Left renal pelvis (tissue), 4 donors: ENCODE measurements around the gene ZNF484. TPM values are rescaled to one million over a fixed set of nuclear protein-coding genes. Genes with fewer than 3 reads are reported as not detected.
"Not testable (repeated sequence)": the region's sequence is repeated elsewhere in the genome, so short reads cannot be mapped to it uniquely, and the experiment has no call there.

Experiments
- DNase-seq, 4 donors: peaks; one replicate each; pipeline ENCODE4 v3.0.0-alpha.2; 2013; ENCODE audit warnings: low read depth in 4 of 4, low spot score in 3 of 4
- polyA plus RNA-seq, 4 donors: library from polyadenylated mRNA; unstranded; fragments of 120-200 nt; gene quantifications; one replicate each; pipeline ENCODE4 v1.2.1, GENCODE V29; 2013; ENCODE audit not compliant: insufficient read length in 4 of 4

The ZNF484 gene
- polyA plus RNA-seq: 10 to 100 TPM in 2 of 4 donors, 1 to 10 TPM in 2; 8.3 to 11.3 (median 9.8) TPM

DNA sequence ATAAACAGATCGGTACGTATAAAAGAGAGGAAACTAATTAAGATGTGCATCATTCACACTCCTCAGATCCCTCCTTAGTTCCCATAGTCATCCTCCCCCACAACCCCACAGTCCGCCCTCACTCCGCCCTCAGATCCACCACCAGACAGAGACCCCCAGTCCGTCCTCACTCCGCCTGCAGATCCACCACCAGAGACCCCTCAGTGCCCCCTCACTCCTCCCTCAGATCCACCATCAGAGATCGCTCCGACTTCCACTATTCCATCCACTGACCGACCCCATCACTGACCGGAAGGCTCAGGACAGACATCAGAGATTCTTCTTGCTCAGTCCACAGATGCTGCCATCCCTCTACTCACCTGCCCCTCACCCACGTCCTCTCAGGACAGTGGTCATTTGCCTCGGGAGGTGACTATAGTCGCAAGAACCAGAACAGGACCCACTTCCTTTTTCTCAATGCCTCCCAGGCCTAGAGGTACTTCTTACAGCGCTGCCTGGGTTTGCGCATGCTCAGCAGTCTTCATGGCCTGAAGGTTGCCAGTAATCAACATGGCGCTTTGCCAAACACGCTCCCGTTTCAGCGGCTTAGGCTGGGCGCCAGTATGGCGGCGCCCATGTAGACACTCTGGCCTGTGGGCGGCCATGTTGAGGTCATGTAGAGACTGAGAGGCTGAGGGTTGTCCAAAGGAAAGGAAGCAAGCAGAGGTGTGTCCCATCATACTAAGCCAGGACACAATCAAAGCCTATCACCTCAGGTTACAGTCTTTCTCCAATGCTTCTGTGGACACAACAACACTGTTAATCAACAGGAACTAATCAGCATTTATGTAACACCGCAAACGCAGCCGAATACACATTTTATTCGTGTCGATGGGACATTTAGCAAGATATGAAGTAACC, at the start of gene ZNF484:
TSS of gene ZNF484 (minus strand) at position 508 of the 900 bp plus-strand sequence. CDS start 3,009 bp downstream, outside the sequence.
- DNase-seq: peak; percentile 94 to 97 (median 96)

DNA sequence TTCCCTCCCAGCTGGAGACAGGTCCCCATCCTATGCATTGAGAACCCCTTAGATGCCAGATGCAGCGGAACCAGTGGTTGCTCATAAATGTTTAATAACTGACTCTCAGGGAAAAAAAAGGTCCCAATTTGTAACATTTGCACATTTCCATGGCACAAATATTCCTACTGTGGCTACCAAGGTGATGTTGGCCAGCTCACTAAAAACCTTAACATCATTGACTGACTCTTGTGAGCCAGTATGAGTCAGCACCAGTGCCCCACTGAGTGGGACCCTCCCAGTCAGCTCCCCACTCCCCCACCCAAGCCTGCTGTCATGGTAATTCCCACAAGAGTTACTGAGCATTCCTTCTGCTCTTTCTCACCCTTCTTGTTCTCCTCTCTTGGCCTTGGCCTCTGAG, 42.6 kb upstream of the ZNF484 start:
- no peak for DNase-seq

DNA sequence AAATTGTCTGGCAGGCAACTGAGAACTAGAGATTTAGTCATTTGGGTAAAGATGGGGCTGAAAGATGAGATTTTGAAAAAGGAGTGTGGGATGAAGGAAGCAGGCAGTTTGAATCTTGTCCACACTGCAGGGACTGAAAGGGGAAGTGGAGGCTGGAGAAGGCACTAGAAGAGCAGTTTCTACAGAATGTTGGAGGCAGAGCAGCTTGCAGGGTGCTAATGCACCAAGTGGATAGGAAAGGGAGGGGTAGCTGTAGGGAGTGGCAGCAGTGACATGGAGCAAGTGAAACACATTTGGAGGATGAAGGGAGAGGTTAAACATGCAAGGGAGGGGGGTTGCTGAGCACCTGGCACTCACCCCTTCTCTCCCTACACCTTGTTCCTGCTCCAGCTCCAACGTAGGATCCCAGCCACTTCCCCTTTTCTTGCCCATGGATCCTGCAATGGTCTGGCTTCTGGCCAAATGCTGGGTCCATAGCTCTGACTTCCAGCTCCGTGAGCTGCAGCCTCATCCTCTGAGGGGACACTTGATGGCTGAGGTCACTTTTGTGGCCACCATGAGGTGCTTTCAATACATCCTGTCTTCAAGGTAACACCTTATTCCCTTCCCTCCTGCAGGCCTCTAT, 39.5 kb upstream of the ZNF484 start:
- DNase-seq: no peak

DNA sequence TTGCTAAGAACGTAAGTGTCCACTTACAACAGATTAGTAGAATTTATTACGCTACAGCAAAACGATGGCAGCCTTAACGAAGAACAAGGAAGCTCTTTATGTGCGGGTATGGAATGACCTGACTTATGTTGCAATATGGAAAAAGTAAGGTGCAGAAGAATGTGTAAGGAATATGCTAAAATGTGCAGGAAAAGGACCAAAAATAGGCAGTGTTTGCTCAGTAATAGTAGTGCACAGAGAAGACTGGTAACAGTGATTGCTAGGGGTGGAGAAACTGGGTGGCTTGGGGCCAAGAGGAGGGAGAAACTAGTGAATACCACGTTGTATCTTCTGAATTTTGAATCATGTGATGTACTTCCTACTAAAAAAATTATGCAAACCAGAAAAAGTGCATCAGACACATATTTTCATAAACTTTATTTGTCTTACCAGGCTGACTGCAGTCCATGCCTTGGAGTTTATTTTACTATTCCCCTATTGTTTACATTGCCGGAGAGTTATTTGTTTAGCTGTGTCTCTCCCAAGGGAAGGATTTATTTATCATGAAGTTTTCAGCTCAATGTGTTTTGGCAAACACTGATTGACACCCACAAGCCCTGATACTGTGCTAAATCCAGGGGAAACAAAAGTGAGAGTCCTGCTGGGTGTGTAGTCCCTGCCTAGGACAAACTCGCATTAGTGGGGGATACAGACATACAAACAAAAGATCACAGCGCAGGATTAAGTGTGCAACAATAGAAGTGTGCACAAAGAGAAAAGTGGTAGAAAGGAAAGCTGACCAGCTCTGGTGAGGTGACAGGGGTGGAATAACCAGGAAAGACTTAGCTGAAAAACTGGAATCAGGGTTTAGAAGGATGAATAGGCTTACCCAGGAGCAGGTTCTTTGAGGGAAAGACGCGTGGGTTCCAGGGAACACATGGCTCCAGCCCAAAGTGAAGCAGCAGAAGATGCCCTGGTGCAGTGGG, 34.0 kb upstream of the ZNF484 start:
- DNase-seq: no peak

DNA sequence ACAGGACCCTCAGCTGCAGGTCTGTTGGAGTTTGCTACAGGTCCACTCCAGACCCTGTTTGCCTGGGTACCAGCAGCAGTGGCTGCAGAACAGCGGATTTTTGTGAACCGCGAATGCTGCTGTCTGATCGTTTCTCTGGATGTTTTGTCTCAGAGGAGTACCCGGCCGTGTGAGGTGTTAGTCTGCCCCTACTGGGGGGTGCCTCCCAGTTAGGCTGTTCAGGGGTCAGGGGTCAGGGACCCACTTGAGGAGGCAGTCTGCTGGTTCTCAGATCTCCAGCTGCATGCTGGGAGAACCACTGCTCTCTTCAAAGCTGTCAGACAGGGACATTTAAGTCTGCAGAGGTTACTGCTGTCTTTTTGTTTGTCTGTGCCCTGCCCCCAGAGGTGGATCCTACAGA, 27.3 kb upstream of the ZNF484 start:
- DNase-seq: not testable (repeated sequence)

DNA sequence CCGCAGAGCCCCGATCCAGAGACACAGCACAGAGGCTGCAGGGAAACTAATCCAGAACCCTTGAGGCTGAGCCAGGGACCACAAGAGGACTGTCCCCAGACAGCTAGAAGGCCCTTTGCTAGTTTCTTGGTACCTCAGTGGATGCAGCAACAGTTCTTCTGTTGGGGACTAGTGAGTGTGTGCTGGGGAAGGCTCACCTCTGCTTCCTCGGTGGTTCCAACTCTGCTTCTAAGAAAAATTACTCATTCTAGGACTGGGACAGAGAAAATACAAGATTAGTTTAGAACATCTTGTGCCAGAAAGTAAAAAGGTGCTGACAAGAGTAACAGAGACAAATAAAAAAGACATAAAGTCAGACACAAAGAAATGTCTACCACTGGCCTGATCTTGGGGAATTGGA, 19.5 kb upstream of the ZNF484 start:
- no peak for DNase-seq

DNA sequence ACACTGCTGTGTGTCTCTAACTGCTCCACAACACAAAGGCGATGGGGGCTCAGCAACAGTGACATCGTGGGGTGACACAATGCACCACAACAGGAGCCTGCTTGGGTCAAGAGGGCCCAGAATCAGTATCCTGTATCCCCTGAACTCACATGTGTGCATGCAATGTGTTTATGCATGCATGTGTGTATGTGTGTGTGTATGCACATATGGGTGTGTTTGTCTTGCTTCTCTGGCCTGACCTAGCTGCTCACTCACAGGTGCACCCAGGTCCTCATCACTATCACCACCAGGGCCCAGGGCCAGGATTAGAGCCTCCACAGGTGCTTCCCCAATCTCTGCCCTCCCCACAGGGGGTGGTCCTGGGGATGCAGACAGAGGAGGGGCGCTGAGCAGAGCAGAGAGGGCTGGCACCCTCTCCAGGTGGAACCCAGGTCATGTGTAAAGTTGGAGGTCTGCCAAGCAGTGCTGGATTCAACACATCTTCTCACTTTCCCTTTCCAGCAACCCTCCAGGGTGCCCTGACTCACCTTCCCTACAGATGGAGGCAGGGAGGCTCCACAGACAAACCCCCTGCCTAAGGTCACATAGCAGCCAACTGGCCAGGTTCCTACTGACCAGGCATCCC, 18.1 kb upstream of the ZNF484 start:
- no peak for DNase-seq

DNA sequence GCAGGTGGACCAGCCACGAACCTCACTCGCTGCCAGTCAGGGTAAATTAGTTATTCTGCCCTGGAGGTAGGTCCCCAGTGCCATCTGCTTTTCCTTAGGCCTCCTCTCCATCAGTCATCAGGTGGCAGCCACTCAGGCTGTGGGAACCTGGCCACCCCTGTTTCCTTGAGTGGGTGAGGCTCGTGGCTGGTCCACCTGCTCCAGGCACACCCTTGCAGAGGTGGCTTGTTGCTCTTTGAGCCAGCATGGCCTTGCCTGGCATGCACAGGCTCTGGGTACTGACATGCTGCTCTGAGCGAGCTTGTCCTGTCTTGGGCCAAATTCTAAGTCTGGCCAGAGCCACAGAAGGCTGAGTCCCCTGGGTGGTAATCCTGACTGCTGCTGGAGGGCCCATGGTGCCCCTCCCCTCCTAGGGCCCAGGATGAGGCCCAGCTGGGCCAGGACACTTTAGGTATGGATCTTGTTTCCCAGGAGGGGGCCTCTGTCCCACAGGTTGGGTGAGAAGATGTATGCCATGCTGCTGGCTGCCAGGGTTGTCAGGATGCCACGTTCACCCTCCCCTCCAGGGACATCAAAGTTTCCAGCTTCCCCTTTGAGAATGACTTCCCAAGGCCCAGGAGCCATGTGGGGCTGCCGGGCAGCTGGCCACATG, 17.0 kb upstream of the ZNF484 start:
- DNase-seq: no peak

DNA sequence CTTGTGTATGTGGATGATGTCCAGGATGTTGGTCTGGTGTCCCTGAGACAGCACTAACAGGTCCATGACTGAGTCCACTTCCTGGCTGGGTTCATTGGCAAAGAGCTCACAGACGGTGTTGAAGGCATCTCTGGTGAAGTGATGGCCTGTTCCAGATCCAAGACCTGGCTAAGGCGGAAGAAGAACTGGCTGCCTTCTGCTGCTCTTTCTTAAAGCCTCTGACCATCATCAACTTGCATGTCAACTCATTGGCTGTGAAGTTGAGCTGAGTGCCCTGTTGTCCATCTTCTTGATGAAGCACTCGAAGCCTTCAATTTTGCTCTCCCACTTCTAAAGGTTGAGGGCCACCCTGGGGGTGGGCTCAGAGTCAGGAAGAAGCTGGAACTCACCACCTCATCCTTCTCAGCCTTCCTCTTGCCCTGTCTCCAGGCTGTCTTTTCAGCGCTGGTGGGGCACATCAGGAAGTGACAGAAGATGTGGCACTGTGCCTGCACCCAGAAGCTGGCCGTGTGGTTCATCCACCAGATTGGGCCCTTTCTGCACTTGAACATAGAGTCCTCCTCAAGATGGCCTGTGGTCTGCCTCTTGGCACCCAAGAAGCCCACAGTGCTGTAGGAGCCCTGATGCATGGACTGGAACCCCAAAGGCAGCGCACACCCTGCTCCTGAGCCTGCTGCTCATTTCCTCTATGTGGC, 16.2 kb upstream of the ZNF484 start:
- not testable (repeated sequence) for DNase-seq

DNA sequence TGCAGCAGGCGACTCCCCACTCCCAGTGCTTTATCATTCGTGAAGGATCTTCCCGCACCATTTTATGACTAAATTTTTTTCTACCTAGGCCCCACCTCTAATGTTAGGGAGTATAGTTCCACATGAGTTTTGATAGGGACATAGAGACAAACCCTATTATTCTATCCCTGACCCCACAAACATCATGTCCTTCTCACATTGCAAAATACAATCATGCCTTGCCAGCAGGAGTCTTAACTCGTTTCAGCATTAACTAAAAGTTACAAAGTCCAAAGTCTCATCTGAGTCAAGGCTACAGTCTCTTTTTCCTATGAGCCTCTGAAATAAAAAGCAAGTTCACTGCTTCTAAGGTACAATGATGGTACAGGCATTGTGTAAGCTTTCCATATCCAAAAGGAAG, 14.4 kb upstream of the ZNF484 start:
- not testable (repeated sequence) for DNase-seq

DNA sequence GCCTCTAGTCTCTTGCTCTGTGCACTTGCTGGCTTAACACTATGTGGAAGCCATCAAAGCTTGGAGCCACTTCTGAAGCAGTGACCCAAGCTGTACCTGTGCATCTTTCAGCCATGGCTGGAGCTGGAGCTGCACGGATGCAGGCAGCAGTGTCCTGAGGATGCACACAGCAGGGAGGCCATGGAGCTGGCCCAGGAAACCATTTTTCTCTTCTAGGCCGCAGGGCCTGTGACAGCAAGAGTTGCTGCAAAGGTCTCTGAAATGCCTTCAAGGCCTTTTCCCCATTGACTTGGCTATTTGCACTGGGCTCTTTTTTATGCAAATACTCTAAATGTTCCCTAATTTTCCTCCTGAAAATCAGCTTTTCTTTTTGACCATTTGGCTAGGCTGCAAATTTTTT, 12.9 kb upstream of the ZNF484 start:
- no peak for DNase-seq

DNA sequence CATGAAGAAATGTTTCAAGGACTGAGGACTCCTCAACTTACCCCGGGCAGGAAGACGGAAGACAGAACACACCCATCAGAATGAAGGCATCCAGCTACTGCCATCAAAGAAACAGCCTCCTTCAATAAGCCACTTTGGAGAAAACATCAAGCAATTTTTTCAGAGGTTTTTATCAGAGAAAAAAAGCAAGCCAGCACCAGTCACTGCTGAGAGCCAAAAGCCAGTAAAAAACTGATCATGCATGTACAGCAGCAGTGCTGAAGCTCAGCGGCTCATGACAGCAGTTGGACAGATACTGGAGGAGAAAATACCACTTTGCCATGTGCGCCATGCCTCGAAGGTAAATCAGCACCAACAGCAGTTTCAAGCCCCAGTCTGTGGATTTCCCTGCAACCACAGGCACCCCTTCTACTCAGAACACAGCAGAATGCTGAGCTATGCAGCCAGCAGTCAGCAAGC, 10.1 kb upstream of the ZNF484 start:
- DNase-seq: no peak

DNA sequence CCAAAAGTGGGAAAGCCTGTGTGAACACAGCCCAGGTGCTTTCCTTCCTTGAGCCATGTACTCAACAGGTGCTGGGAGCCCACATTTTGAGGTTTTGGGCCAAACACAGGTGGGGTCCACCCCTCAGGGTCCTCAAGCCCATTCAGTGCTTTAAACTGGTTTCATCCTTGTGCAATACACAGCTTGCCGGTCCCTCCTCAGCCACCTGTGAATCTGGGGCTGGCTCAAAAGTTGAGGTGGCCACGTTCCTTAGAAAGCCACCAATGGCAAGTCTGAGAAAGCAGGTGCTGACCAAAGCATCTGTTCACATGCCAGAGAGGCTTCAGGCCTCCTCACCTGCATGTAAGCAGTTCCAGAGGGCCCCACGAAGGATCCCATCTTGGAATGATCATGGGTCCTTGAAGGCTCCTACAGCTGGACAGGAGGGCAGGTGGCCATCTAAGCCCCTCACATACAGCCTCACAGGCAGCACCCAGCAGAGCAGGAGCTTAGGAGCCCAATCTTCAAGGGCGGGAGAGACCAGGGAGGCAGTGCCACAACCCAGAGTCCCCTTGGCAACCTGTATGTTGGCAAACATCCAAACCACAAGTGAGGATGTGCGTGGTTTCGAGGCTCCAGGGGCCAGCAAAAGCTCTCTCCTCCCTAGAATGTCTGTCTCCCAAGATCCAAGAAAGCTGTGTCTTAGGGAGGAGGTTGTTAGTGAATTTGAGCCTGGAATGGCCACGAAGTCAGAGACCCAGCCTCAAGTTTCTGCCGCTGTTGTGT, 9.2 kb upstream of the ZNF484 start:
- DNase-seq: not testable (repeated sequence)

DNA sequence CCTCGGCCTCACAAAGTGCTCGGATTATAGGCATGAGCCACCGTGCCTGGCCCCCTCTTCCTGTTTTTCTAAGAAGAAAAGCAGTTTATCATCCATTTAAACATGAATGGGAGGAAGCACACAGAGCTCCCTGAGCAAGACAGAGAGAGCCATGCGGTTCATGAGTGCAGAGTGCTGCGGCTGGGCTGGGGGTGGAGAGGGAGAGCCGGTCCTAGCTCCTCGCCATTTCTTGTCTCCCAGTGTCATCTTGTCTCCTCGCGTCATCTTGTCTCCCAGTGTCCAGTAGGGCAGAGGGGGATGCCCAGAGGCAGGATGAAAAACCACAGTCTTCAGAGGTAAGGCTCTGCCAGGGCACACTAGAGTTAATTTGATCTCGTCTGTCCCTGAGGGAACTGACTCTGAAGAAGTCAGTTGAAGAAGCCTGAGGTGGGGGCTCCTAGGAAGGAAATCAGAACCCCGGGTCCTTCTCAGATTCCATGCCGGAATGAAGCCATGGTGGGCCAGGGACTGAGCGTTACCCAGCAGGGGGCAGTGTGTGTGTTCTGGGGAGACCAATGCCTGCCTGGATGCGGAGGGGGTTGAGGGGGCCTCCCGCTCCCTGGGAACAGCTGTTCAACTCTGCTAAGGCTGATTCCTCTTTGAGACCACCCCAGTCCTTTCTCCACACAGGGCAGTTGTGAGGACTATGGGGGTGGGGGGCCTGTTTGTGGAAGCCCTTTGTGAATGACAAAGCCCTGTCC, 6.0 kb upstream of the ZNF484 start:
- not testable (repeated sequence) for DNase-seq

DNA sequence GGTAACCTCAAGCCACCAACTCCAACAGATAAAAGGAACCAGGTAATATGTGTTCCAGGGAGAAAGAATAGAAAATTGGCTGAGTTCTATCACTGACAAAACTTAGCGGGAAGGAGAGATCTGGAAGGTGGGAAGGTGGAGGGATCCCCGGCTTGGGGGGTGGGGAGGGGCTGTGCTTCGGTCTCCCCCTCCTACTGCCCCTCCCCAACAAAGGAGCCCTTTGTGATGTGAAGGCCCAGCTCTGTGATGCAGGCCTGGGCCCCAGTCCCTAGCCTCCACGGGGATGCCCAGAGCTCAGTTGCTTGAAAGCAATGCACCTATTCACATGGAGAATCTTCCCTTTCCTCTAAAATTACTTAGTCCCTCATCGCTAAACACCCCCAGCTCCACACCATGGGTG, 4.4 kb upstream of the ZNF484 start:
- no peak for DNase-seq

DNA sequence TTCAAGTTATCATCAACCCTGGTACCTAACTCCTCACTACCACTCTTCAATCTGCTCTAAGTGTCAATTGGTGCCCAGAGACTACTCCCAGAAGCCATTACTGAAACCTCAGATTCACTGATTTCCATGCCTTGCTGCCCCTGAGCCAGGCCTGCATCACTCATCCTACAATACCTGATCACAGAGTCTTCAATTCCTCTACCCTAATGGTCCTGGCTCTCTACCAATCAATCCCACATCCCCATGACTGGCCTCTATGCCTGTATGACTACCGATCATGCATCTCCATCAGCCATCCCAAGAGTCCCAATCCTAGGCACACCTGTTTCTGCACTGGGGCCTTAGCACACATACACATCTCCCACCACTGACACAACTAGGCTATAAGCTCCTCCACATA, 2.5 kb downstream of the ZNF484 start:
- DNase-seq: no peak

DNA sequence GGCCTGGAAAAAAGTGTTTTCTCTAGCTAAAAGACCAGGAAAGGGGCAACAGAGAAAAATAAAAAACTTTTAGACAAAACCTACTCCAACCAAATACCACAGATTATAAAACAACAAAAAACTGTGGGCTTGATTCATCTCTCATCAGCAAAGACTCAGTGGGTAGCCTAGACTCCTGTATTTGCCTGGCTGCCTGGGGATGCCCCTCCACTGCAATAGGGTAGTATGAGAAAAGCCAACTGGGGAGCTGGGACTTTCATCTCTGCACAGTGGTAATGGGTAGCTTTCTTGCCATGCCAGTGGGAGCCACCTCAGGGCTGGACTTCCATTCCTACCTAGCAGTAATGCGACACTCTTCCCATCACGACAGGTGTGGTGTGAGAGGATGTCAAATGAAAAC, 7.5 kb downstream of the ZNF484 start:
- no peak for DNase-seq

DNA sequence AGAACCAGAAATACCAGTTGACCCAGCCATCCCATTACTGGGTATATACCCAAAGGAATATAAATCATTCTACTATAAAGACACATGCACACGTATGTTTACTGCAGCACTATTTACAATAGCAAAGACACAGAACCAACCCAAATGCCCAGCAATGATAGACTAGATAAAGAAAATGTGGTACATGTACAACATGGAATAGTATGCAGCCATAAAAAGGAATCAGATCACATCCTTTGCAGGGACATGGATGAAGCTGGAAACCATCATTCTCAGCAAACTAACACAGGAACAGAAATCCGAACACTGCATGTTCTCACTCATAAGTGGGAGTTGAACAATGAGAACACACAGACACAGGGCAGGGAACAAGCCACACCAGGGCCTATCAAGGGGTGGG, 11.2 kb downstream of the ZNF484 start:
- DNase-seq: not testable (repeated sequence)
